Lower lobe of right lung (tissue), 2 donors: ENCODE data around the gene RPL15. TPM values are rescaled to one million over a fixed set of nuclear protein-coding genes. Genes with fewer than 3 reads are reported as not detected.
A peak's percentile ranks its signal among the peaks of the same experiment; 100 is the strongest.

ENCODE experiments used
- ATAC-seq, 2 donors: fragments of 200-7000 bp; cut with Tn5 transposase; one replicate each; pipeline ENCODE4 v1.9.1; 2020 to 2022; ENCODE audit warnings: mild to moderate bottlenecking in 2 of 2, moderate library complexity in 2 of 2
- DNase-seq: peaks from one replicate; pipeline ENCODE4 v3.0.0-alpha.2; 2020
- H3K27ac ChIP-seq: fragments of 200-600 bp; one replicate; pipeline ENCODE4 v1.8.0; 2022
- H3K27me3 ChIP-seq: fragments of 200-600 bp; one replicate; pipeline ENCODE4 v1.8.0; 2022; ENCODE audit warnings: low read depth
- H3K36me3 ChIP-seq: fragments of 200-600 bp; one replicate; pipeline ENCODE4 v1.8.0; 2022; ENCODE audit warnings: mild to moderate bottlenecking
- H3K4me1 ChIP-seq: fragments of 200-600 bp; one replicate; pipeline ENCODE4 v1.8.0; 2022
- H3K4me3 ChIP-seq: fragments of 200-600 bp; one replicate; pipeline ENCODE4 v1.8.0; 2022; ENCODE audit warnings: mild to moderate bottlenecking
- H3K9me3 ChIP-seq: fragments of 200-600 bp; one replicate; pipeline ENCODE4 v1.8.0; 2022
- intact Hi-C: fragments of 100-400 bp; cut with DNase I; formaldehyde crosslinking; loops from one replicate; pipeline ENCODE4 v1.11.0; 2022
- total RNA-seq: library from RNA; stranded (reverse); fragmentation: NEBNext Ultra II Directional; extraction: Animal tissue kit (Norgen Biotek cat#: 25700); gene quantifications from one replicate; pipeline ENCODE4 v1.2.1, GENCODE V29; 2021
- TF ChIP-seq, protein P1 (sequence below): fragments of 200-600 bp; IDR thresholded peaks from one replicate; pipeline ENCODE4 v1.8.0; 2022; ENCODE audit warnings: antibody characterized with exemption, mild to moderate bottlenecking
- donor health status: DM: no; HTN: yes; CAD: no; lungs with severe emphysema.

RPL15 gene
- total RNA-seq, 1 donor from 2014 or later: 1,413 TPM

DNA sequence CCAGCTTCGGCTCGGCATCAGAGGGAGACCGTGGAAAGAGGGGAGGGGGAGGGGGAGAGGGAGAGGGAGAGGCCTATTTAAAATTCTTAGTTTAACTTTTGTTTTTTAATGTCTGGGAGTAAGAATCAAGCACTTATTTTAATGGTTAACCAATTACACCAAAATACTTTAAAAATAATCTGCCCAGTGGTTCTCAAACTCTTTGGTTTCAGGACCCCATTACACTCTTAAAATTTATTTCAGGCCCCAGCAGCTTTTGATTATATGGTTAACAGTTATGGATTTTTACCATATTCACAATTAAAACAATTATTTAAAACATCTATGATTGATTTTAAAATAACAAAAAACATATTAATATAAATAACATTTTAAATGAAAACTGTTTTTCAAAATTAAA lies 44.6 kb upstream of the RPL15 start:
- ATAC-seq: no peak
- no peaks in the 10 kb centered on the region for H3K9me3 ChIP-seq
- TF ChIP-seq, protein P1, sequence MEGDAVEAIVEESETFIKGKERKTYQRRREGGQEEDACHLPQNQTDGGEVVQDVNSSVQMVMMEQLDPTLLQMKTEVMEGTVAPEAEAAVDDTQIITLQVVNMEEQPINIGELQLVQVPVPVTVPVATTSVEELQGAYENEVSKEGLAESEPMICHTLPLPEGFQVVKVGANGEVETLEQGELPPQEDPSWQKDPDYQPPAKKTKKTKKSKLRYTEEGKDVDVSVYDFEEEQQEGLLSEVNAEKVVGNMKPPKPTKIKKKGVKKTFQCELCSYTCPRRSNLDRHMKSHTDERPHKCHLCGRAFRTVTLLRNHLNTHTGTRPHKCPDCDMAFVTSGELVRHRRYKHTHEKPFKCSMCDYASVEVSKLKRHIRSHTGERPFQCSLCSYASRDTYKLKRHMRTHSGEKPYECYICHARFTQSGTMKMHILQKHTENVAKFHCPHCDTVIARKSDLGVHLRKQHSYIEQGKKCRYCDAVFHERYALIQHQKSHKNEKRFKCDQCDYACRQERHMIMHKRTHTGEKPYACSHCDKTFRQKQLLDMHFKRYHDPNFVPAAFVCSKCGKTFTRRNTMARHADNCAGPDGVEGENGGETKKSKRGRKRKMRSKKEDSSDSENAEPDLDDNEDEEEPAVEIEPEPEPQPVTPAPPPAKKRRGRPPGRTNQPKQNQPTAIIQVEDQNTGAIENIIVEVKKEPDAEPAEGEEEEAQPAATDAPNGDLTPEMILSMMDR: no peak
- H3K4me3 ChIP-seq: no peak overlapping the region
- H3K36me3 ChIP-seq: no peaks in the 10 kb centered on the region
- intact Hi-C loops: no loop called here
- DNase-seq: no peak
- no peak overlapping the region for H3K27ac ChIP-seq
- H3K4me1 ChIP-seq: peaks cover 45% of the 10 kb centered on the region
- H3K27me3 ChIP-seq: no peaks in the 10 kb centered on the region

DNA sequence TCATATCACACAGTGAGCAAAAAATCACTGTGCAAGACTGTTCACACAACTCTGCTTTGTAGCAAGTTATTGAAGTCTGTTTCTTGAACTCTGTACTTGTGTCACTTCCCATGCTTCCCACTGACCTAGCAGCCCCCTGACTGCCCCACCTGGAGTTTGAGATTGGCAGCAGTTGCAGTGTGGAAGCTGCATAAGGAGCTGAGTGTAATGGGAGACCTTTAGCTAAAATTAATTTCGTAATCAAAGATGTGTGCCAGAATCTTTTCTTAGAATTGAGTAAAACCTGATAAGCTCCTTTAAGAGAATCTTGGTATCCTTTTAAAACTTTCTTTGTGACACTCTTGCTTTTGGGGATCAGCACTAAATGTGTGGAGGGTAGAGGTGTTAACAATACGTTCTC lies 43.0 kb upstream of the RPL15 start:
- intact Hi-C loops: no loop called here
- H3K9me3 ChIP-seq: no peaks in the 10 kb centered on the region
- H3K4me3 ChIP-seq: no peak overlapping the region
- no peak overlapping the region for H3K27ac ChIP-seq
- TF ChIP-seq, protein P1: no peak
- H3K27me3 ChIP-seq: no peaks in the 10 kb centered on the region
- peaks cover 36% of the 10 kb centered on the region for H3K4me1 ChIP-seq
- H3K36me3 ChIP-seq: no peaks in the 10 kb centered on the region
- ATAC-seq: peak in 1 of 2 donors; percentile 33
- DNase-seq: no peak

DNA sequence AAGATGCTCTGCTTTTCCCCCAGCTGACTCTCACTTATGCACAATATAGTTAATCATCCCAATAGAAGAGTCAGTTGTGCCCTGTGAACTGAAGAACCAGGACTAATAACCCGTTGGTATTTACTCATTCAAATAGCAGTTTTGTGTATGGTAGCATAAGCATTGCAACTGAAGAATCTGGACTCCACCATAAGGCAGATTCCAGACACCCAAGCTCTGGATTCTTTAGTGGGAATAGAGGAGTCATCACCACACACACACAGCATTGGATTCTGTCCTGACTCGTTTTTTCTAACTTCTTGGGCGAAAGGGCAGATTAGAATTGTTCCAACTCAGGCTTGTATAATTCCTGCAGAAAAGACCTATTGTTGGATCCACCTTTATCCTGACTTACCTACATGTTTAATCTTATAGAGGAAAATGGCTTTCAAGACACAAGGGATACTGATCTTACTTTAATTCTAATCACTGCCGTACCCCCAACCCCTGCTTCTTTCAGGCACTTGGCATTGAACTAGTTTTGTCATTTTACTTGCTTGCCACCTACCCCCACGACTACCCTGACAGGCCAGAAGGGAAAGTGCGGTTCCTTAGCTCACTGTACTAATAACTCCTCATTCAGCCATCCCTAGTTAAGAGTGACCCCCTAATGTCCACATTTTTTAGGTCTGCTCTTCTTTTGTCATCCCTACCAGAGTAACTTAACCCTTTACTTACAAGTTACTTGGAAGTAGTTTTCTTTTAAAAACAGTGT lies 42.4 kb upstream of the RPL15 start:
- TF ChIP-seq, protein P1: no peak
- no peak for DNase-seq
- H3K27ac ChIP-seq: no peak overlapping the region
- H3K4me3 ChIP-seq: no peak overlapping the region
- ATAC-seq: no peak
- H3K9me3 ChIP-seq: no peaks in the 10 kb centered on the region
- peaks cover 36% of the 10 kb centered on the region for H3K4me1 ChIP-seq
- intact Hi-C loops: no loop called here
- H3K36me3 ChIP-seq: no peaks in the 10 kb centered on the region
- H3K27me3 ChIP-seq: no peaks in the 10 kb centered on the region

DNA sequence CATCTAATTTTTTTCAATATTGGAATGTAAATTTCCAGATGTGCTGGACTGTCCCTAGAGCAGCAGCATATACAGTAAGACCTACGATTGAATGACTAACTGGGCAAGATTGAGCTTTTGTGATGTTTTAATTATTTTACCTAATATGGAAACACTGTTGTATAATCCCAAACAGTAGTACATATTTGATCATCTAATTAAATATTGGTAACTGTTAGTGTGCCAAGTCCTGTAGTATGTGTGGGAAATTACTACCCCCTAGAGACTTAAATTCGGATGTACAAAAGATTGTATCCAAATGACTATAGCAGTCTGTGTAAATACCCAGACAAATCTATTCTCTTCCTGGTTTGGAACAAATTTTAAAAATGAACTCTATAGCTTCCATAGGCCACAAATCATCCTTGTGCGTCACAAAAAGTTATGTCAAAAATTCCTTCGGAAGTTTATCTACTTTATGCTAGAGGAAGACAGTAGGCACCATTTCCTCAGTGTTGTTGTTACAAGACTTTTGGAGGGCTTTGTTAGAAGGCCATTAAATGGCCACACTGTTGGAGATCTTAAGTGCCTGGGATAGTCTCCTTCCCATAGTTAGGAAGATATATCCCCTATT lies 41.7 kb upstream of the RPL15 start:
- DNase-seq (no peak), ATAC-seq (no peak)
- Histone ChIP-seq H3K27me3 (no peaks in the 10 kb centered on the region), H3K9me3 (no peaks in the 10 kb centered on the region), H3K36me3 (no peaks in the 10 kb centered on the region), H3K27ac (no peak overlapping the region), H3K4me3 (no peak overlapping the region), H3K4me1 (peaks cover 32% of the 10 kb centered on the region)
- TF ChIP-seq, protein P1: no peak
- intact Hi-C loops: no loop called here

DNA sequence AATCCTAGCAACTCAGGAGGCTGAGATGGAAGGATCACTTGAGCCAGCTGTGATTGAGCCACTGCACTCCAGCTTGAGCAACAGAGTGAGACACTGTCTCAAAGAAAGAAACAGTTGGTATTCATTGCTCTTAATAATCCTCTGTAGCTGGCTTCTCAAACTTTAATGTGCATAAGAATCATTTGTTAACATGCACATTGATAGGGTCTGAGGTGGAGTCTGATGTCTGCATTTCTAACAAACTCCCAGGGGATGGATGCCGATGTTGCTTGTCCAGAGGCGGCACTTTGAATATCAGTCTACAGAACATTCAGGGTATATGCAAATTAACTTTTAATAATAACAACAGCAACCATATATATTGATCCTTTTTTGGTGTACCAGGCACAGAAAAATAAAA lies 40.0 kb upstream of the RPL15 start:
- peaks cover 30% of the 10 kb centered on the region for H3K4me1 ChIP-seq
- no peak overlapping the region for H3K27ac ChIP-seq
- H3K9me3 ChIP-seq: no peaks in the 10 kb centered on the region
- no peaks in the 10 kb centered on the region for H3K36me3 ChIP-seq
- intact Hi-C loops: no loop called here
- no peak for DNase-seq
- no peak overlapping the region for H3K4me3 ChIP-seq
- no peaks in the 10 kb centered on the region for H3K27me3 ChIP-seq
- no peak for ATAC-seq
- TF ChIP-seq, protein P1: no peak
